Type B pancreatic cell (in vitro differentiated cells): ENCODE measurements around the gene ADARB1. TPM values are rescaled to one million over a fixed set of nuclear protein-coding genes. Genes with fewer than 3 reads are reported as not detected.

Source experiments
- DNase-seq: peaks from one replicate; pipeline ENCODE4 v3.0.0; 2021; ENCODE audit warnings: mixed read lengths; ENCODE audit not compliant: unreplicated experiment; ENCODE audit errors: extremely low spot score
- H3K27ac Mint-ChIP-seq: 2 replicates; pipeline ENCODE4 v1.8.0; 2021; ENCODE audit warnings: mild to moderate bottlenecking, mixed read lengths
- H3K27me3 Mint-ChIP-seq: 2 replicates; pipeline ENCODE4 v1.8.0; 2021; ENCODE audit warnings: mixed read lengths
- H3K36me3 Mint-ChIP-seq: 2 replicates; pipeline ENCODE4 v1.8.0; 2021; ENCODE audit warnings: mixed read lengths
- H3K4me1 Mint-ChIP-seq: one replicate; pipeline ENCODE4 v1.8.0; 2021; ENCODE audit warnings: mixed read lengths; ENCODE audit not compliant: unreplicated experiment
- H3K4me3 Mint-ChIP-seq: 2 replicates; pipeline ENCODE4 v1.8.0; 2021; ENCODE audit warnings: mild to moderate bottlenecking, mixed read lengths
- H3K9me3 Mint-ChIP-seq: 2 replicates; pipeline ENCODE4 v1.8.0; 2021; ENCODE audit warnings: mixed read lengths
- total RNA-seq: library from RNA; stranded (reverse); gene quantifications from 2 replicates; pipeline ENCODE4 v1.2.1, GENCODE V29; 2021; ENCODE audit warnings: low replicate concordance
- TF ChIP-seq, protein P1 (sequence below): fragments of 200-600 bp; sonication (generic); conservative IDR thresholded peaks from 2 replicates; pipeline ENCODE4 v1.5.0; 2021; ENCODE audit warnings: antibody characterized with exemption, mild to moderate bottlenecking

Gene ADARB1
- total RNA-seq, 1 donor from 2014 or later: 20.7 TPM

DNA sequence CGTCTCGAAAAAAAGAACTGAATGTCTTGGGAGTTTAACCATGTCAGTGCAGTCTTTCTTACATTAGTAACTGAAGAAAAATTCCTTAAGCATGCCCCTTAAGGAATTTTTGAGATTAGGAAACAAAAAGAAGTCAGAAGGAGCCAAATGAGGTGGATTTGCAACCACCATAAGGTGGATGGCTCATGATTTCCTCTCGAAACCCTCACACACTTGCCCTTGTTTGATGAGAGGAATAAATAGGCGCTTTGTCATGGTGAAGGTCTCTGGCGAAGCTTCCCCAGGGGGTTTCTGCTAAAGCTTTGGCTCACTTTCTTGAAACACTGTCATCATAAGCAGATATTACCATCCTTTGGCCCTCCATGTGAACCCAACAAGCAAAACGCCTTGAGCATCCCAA is 145.1 kb downstream of the ADARB1 start:
- Mint-ChIP-seq H3K36me3 (peaks cover 3% of the 10 kb centered on the region), H3K4me1 (no peaks in the 10 kb centered on the region), H3K4me3 (no peak overlapping the region), H3K27ac (no peak overlapping the region), H3K9me3 (no peaks in the 10 kb centered on the region), H3K27me3 (no peaks in the 10 kb centered on the region)
- no peak for DNase-seq
- TF ChIP-seq, protein P1, sequence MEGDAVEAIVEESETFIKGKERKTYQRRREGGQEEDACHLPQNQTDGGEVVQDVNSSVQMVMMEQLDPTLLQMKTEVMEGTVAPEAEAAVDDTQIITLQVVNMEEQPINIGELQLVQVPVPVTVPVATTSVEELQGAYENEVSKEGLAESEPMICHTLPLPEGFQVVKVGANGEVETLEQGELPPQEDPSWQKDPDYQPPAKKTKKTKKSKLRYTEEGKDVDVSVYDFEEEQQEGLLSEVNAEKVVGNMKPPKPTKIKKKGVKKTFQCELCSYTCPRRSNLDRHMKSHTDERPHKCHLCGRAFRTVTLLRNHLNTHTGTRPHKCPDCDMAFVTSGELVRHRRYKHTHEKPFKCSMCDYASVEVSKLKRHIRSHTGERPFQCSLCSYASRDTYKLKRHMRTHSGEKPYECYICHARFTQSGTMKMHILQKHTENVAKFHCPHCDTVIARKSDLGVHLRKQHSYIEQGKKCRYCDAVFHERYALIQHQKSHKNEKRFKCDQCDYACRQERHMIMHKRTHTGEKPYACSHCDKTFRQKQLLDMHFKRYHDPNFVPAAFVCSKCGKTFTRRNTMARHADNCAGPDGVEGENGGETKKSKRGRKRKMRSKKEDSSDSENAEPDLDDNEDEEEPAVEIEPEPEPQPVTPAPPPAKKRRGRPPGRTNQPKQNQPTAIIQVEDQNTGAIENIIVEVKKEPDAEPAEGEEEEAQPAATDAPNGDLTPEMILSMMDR: no peak

DNA sequence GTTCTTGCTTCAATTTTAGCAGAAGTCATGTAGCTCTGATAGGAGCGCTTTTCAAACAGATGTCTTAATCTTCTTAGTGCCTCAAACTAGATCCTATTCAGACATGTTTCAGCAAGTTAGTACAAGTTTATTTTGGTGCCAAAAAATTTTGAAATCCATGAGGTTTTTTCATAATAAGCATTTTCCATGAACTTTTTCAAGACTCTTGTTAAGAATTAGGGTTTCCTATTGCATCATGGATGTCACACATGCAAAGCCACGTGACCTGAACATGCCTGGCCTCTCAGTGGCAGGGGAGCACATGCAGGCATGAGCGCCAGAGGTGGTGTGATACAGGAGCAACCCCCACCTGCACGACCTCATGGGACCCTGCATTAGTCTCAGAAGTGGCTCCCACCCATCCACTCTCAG is 145.7 kb downstream of the ADARB1 start:
- Mint-ChIP-seq H3K4me3 (no peak overlapping the region), H3K27ac (no peak overlapping the region)

DNA sequence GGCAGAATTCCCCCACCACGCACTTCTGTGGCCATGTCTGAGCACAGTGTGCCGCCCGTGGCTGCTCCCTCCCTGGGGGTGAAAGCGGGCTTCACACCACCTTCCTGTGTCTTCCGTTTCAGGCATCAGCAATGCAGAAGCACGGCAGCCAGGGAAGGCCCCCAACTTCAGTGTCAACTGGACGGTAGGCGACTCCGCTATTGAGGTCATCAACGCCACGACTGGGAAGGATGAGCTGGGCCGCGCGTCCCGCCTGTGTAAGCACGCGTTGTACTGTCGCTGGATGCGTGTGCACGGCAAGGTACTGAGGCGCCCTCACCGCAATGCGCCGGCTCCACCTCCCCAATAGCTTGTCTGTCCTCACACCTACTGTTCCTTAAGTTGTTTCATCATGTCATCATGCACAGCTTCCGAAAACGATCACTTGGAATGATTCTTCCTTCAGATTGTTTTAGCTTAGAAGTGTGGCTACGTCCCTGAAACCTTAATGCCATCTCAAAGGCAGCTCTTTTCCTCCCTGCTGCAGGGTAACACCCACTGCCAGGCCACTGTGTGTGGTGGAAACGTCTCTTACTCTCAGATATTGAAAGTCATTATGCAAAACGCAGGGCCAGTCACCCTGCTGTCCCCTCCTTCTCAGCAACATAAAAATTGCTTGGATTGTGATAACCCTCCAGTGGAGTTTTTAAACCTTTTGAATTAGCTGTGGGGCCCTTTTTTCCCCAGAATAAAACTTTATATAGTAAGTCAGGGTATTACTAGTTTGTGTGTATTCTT is 146.5 kb downstream of the ADARB1 start:
- H3K27me3 Mint-ChIP-seq: no peaks in the 10 kb centered on the region
- no peak overlapping the region for H3K27ac Mint-ChIP-seq
- TF ChIP-seq, protein P1: no peak
- H3K4me1 Mint-ChIP-seq: no peaks in the 10 kb centered on the region
- DNase-seq: no peak
- H3K4me3 Mint-ChIP-seq: no peak overlapping the region
- no peaks in the 10 kb centered on the region for H3K9me3 Mint-ChIP-seq
- peaks cover 3% of the 10 kb centered on the region for H3K36me3 Mint-ChIP-seq

More for the DNA sequence above, 145.7 kb downstream of the ADARB1 start:
- no peaks in the 10 kb centered on the region for H3K9me3 Mint-ChIP-seq
- no peaks in the 10 kb centered on the region for H3K27me3 Mint-ChIP-seq
- peaks cover 3% of the 10 kb centered on the region for H3K36me3 Mint-ChIP-seq
- TF ChIP-seq, protein P1: no peak
- no peaks in the 10 kb centered on the region for H3K4me1 Mint-ChIP-seq
- no peak for DNase-seq

DNA sequence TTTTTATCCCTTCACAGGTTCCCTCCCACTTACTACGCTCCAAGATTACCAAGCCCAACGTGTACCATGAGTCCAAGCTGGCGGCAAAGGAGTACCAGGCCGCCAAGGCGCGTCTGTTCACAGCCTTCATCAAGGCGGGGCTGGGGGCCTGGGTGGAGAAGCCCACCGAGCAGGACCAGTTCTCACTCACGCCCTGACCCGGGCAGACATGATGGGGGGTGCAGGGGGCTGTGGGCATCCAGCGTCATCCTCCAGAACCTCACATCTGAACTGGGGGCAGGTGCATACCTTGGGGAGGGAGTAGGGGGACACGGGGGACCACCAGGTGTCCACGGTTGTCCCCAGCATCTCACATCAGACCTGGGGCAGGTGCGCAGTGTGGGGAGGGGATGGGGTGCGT is 147.6 kb downstream of the ADARB1 start:
- TF ChIP-seq, protein P1: no peak
- H3K27ac Mint-ChIP-seq: no peak overlapping the region
- H3K9me3 Mint-ChIP-seq: no peaks in the 10 kb centered on the region
- DNase-seq: no peak
- H3K4me1 Mint-ChIP-seq: no peaks in the 10 kb centered on the region
- peaks cover 3% of the 10 kb centered on the region for H3K36me3 Mint-ChIP-seq
- no peaks in the 10 kb centered on the region for H3K27me3 Mint-ChIP-seq
- no peak overlapping the region for H3K4me3 Mint-ChIP-seq

DNA sequence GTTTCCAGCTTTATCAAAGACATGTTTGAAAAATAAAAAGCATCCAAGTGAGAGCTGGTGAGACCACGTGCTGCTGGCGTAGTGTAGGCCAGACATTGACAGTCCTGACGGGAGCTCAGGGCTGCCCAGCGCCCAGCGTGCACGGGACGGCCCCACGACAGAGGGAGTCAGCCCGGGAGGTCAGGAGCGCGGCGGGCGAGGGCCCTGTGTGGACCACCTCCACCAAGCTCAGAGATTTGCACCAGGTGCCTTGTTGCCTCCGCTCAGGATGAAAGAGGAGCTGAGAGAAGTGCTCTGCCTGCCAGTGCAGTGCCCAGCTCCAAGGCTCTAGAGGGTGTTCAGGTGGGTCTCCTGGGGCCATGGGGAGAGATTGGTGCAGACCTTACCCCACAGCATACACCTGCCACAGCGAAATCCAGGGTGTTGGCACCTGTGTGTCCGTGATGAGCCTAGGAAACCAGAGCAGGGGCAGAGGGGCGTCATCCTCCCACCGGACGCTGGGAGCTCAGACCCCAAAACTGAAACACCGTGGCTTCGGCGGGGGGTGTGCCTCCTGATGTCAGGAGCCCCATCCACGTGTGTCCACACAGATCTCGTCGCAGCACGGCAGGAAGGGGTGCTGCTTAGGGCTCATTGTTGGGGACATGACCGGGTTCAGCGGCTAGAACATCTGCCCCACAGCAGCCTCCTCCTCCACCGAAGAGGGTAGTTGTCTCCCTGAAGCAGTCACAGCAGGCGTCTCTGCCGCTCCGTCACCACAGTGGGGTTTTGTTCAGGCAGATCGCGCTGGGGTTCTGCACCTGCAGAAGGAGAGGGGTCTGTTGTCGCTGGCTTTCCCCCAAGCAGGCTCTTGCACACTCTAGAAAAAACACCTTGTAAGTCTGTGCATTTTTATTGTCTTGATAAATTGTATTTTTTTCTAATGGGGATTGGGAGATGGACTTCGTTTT is 149.1 kb downstream of the ADARB1 start:
- H3K4me3 Mint-ChIP-seq: no peak overlapping the region
- H3K27ac Mint-ChIP-seq: no peak overlapping the region
- DNase-seq: no peak
- peaks cover 3% of the 10 kb centered on the region for H3K36me3 Mint-ChIP-seq
- TF ChIP-seq, protein P1: no peak
- H3K4me1 Mint-ChIP-seq: peaks cover 5% of the 10 kb centered on the region
- no peaks in the 10 kb centered on the region for H3K9me3 Mint-ChIP-seq
- H3K27me3 Mint-ChIP-seq: no peaks in the 10 kb centered on the region
